Prostate gland (tissue), 2 donors: ENCODE measurements around the gene SLC25A29. TPM values are rescaled to one million over a fixed set of nuclear protein-coding genes. Genes with fewer than 3 reads are reported as not detected.

ENCODE experiments used
- DNase-seq: peaks from one replicate; pipeline ENCODE4 v3.0.0-alpha.2; 2019; ENCODE audit warnings: low spot score
- H3K27ac ChIP-seq, 2 donors: fragments of 200-600 bp; sonication (generic); 2 replicates each; pipeline ENCODE4 v1.5.1; 2017 to 2019
- H3K27me3 ChIP-seq: fragments of 200-600 bp; sonication (generic); replicated peaks from 2 replicates; pipeline ENCODE4 v1.5.1; 2019; ENCODE audit not compliant: insufficient read depth
- H3K36me3 ChIP-seq, 2 donors: fragments of 200-600 bp; sonication (generic); 1 replicate in 1 of 2; 2 replicates in 1 of 2; pipeline versions ENCODE4 v1.5.1 to v1.8.1; 2017 to 2019
- H3K4me1 ChIP-seq: fragments of 200-600 bp; sonication (generic); replicated peaks from 2 replicates; pipeline ENCODE4 v1.5.1; 2019
- H3K4me3 ChIP-seq, 2 donors: fragments of 200-600 bp; sonication (generic); 2 replicates each; pipeline ENCODE4 v1.5.1; 2017 to 2019
- H3K9me3 ChIP-seq: fragments of 200-600 bp; sonication (generic); 2 replicates; pipeline ENCODE4 v1.5.1; 2017
- POLR2A ChIP-seq: fragments of 450-650 bp; IDR thresholded peaks from one replicate; pipeline ENCODE4 v1.6.1; 2016; ENCODE audit warnings: antibody characterized with exemption, mild to moderate bottlenecking
- POLR2AphosphoS5 ChIP-seq: sonication (generic); formaldehyde crosslinking; IDR thresholded peaks from one replicate; pipeline ENCODE4 v1.6.1; 2017; ENCODE audit warnings: antibody characterized with exemption
- WGBS: methylation state at CpG from one replicate; pipeline ENCODE4 v1.1.5; 2018; 5-methylcytosine and 5-hydroxymethylcytosine counted together
- intact Hi-C: fragments of 100-400 bp; cut with DNase I; formaldehyde crosslinking; loops from one replicate; pipeline ENCODE4 v1.14.2; 2022
- total RNA-seq, 2 donors: library from RNA; depleted of rRNA; stranded (reverse); fragments of >200 nt; gene quantifications; one replicate each; pipeline ENCODE4 v1.1.0, GENCODE V29; 2016
- TF ChIP-seq, protein P1 (sequence below), 4 experiments: fragments of 200-600 bp in 2 of 4; fragments of 450-650 bp in 2 of 4; sonication (generic) in 2 of 4; IDR thresholded peaks; 1 replicate in 3 of 4; 2 replicates in 1 of 4; pipeline ENCODE4 v1.5.1; 2016 to 2019; ENCODE audit warnings: antibody characterized with exemption in 4 of 4, mild to moderate bottlenecking in 2 of 4, moderate library complexity in 2 of 4

Gene SLC25A29
- total RNA-seq, 2 donors from 2014 or later = 147 to 169 TPM

DNA sequence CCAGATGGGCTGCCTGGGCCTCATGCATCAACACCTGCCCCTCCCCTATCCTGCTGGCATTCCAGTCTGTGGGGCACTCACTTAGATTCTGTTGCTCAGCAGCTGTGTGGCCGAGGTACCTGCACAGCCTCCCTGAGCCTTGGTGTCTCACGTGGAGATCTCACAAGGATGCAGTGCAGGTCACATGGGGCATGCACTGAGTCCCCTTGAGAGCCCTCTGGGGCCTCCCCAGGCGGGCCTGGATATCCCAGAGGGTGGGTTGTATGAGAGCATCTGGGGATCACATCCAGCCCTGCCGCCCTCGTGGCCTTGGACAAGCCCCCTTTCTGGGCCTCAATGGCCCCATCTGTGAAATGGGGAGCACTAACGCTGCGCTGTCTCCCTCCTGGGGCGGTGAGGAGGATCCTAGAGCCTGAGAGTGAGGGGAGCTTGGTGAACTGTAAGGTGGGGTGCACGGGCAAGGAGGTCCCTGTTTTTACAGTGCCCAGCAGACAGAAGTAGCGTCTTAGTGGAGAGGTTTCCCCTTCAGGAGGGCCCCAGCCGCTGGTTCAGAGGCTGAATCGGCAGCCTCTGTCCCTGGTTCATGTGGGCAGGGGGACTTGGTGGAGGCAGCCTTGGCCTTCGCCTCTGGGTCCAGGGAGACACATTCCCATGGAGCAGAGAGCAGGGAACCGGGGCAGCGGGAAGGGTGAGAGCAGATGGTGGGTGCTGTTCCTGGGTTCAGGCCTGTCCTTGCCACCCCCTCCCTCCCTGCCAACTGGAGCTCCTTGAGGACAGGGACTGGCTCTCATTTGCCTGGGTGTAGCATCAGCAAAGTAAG, 16.1 kb upstream of the SLC25A29 start:
- H3K9me3 ChIP-seq = no peaks in the 10 kb centered on the region
- 86% methylated on average over 15 of the region's 15 CpGs for WGBS
- no peak overlapping the region for H3K27ac ChIP-seq
- TF ChIP-seq, protein P1, sequence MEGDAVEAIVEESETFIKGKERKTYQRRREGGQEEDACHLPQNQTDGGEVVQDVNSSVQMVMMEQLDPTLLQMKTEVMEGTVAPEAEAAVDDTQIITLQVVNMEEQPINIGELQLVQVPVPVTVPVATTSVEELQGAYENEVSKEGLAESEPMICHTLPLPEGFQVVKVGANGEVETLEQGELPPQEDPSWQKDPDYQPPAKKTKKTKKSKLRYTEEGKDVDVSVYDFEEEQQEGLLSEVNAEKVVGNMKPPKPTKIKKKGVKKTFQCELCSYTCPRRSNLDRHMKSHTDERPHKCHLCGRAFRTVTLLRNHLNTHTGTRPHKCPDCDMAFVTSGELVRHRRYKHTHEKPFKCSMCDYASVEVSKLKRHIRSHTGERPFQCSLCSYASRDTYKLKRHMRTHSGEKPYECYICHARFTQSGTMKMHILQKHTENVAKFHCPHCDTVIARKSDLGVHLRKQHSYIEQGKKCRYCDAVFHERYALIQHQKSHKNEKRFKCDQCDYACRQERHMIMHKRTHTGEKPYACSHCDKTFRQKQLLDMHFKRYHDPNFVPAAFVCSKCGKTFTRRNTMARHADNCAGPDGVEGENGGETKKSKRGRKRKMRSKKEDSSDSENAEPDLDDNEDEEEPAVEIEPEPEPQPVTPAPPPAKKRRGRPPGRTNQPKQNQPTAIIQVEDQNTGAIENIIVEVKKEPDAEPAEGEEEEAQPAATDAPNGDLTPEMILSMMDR (IDR thresholded peaks at IDR 0.05) = no peak
- TF ChIP-seq POLR2A (no peak), POLR2AphosphoS5 (no peak)
- DNase-seq = no peak
- H3K4me1 ChIP-seq = no peaks in the 10 kb centered on the region
- intact Hi-C loops = no loop called here
- H3K36me3 ChIP-seq = no peaks in the 10 kb centered on the region
- H3K27me3 ChIP-seq = no peaks in the 10 kb centered on the region
- H3K4me3 ChIP-seq = no peak overlapping the region

- DNase-seq = no peak
- Histone ChIP-seq H3K27me3 (no peaks in the 10 kb centered on the region), H3K36me3 (no peaks in the 10 kb centered on the region), H3K9me3 (no peaks in the 10 kb centered on the region), H3K4me3 (no peak overlapping the region), H3K27ac (no peak overlapping the region), H3K4me1 (no peaks in the 10 kb centered on the region)
- TF ChIP-seq, protein P1 (IDR thresholded peaks at IDR 0.05) = no peak
- no peak for TF ChIP-seq POLR2AphosphoS5
- TF ChIP-seq POLR2A = no peak
- 71% methylated on average over 9 of the region's 9 CpGs for WGBS
- intact Hi-C loops = no loop called here
Observed at GRCh38 chr14:100321473-100322137, 15.4 kb upstream of the SLC25A29 start.

GRCh38 chr14:100320157-100320856, 14.1 kb upstream of the SLC25A29 start:
- no peak overlapping the region for H3K4me3 ChIP-seq
- no peaks in the 10 kb centered on the region for H3K27me3 ChIP-seq
- no peaks in the 10 kb centered on the region for H3K36me3 ChIP-seq
- no peaks in the 10 kb centered on the region for H3K9me3 ChIP-seq
- TF ChIP-seq POLR2A (no peak), POLR2AphosphoS5 (no peak)
- TF ChIP-seq, protein P1 (IDR thresholded peaks at IDR 0.05) = no peak
- no peak overlapping the region for H3K27ac ChIP-seq
- 79% methylated on average over 12 of the region's 12 CpGs for WGBS
- DNase-seq = no peak
- intact Hi-C loops = no loop called here
- H3K4me1 ChIP-seq = no peaks in the 10 kb centered on the region

- 32% methylated on average over 40 of the region's 40 CpGs for WGBS
- H3K27me3 ChIP-seq = no peaks in the 10 kb centered on the region
- no peaks in the 10 kb centered on the region for H3K36me3 ChIP-seq
- H3K27ac ChIP-seq = peak overlapping the region; percentile 9 to 22
- peak; percentile 49 for DNase-seq
- H3K4me3 ChIP-seq = peak overlapping the region in 1 of 2 donors; percentile 12
- H3K4me1 ChIP-seq = no peaks in the 10 kb centered on the region
- no peaks in the 10 kb centered on the region for H3K9me3 ChIP-seq
- peak; percentile 42 for TF ChIP-seq POLR2AphosphoS5
- TF ChIP-seq, protein P1 (IDR thresholded peaks at IDR 0.05) = peak in 3 of 4 experiments; percentile 72 to 85 (median 73)
- TF ChIP-seq POLR2A = no peak
- intact Hi-C loops = no loop called here
Observed at GRCh38 chr14:100317912-100318808, 11.9 kb upstream of the SLC25A29 start.
